ENCODE data around the gene GIPC1. TPM values are rescaled to one million over a fixed set of nuclear protein-coding genes. Genes with fewer than 3 reads are reported as not detected.
"Not testable (repeated sequence)": the region's sequence is repeated elsewhere in the genome, so short reads cannot be mapped to it uniquely, and the experiment has no call there.

Gene GIPC1
- total RNA-seq, 1 experiment from 2014 or later: 140 TPM

- peak; percentile 64 for DNase-seq (ENCODE audit: low read depth)
Observed at GRCh38 chr19:14517840-14518505, 22.0 kb upstream of the GIPC1 start, which contains the start of gene DNAJB1. TSS of gene DNAJB1 (minus strand) at chr19:14518397. CDS start at chr19:14518349, 48 bp downstream.

GRCh38 chr19:14517446-14517839 is 21.5 kb upstream of the GIPC1 start:
- no peak for DNase-seq (ENCODE audit: low read depth)

- DNase-seq (ENCODE audit: low read depth): no peak
Observed at GRCh38 chr19:14516746-14517438, 21.0 kb upstream of the GIPC1 start.

- no peak for DNase-seq (ENCODE audit: low read depth)
Observed at GRCh38 chr19:14516048-14516534, 20.2 kb upstream of the GIPC1 start.

GRCh38 chr19:14515501-14516047 is 19.6 kb upstream of the GIPC1 start:
- no peak for DNase-seq (ENCODE audit: low read depth)

GRCh38 chr19:14514215-14514863 is 18.4 kb upstream of the GIPC1 start:
- DNase-seq (ENCODE audit: low read depth): no peak

- no peak for DNase-seq (ENCODE audit: low read depth)
Observed at GRCh38 chr19:14512406-14512961, 16.6 kb upstream of the GIPC1 start.

DNA sequence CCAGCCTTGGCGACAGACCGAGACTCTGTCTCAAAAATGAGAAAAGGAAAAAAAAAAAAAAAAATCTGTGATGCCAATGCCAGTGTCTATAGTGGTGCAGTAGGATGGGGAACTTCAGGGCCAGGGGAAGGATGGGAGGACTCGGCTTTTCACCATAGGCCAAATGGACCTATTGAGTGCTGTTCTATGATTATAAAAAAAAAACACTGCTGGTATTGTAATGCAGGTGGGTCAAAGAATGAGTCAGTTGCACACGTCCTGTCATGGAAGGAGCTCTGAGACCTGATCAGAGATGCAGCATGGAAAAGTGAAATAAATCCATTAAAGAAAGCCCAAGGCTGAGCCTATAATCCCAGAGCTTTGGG is 15.3 kb upstream of the GIPC1 start:
- DNase-seq (ENCODE audit: low read depth): no peak

- peak; percentile 76 for DNase-seq (ENCODE audit: low read depth)
Observed at GRCh38 chr19:14510311-14511228, 14.6 kb upstream of the GIPC1 start.

DNA sequence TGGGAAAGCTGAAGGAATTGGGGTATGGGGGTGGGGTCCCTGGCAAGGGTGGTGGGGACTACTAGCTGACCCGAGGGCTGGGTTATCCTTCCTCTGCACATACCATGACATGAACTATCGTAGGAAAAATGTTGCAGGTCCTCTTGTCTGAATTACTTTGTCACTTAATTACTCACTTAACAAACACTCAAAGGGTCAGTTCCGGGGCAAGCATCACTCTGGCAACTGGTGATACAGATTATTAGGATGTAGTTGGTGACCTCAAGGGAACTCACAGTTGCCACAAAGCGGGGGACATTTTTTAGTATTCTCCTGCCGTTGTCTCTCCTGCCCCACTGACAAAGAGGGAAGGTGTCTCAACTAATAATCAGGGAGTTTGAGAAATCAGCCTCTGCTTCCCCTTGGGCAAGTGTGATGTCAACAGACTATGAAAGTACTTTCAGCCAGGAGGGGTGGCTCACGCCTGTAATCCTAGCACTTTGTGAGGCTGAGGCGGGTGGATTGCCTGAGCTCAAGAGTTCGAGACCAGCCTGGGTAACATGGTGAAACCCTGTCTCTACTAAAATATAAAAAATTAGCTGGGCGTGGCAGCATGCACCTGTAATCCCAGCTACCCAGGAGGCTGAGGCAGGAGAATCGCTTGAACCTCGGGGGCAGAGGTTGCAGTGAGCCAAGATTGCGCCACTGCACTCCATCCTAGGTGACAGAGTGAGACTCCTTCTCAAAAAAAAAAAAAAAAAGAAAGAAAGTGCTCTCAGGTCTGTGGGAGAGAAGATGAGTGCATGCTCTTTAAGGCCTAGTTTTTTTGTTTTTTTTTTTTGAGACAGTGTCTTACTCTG is 12.0 kb upstream of the GIPC1 start:
- peak; percentile 61 for DNase-seq (ENCODE audit: low read depth)

DNA sequence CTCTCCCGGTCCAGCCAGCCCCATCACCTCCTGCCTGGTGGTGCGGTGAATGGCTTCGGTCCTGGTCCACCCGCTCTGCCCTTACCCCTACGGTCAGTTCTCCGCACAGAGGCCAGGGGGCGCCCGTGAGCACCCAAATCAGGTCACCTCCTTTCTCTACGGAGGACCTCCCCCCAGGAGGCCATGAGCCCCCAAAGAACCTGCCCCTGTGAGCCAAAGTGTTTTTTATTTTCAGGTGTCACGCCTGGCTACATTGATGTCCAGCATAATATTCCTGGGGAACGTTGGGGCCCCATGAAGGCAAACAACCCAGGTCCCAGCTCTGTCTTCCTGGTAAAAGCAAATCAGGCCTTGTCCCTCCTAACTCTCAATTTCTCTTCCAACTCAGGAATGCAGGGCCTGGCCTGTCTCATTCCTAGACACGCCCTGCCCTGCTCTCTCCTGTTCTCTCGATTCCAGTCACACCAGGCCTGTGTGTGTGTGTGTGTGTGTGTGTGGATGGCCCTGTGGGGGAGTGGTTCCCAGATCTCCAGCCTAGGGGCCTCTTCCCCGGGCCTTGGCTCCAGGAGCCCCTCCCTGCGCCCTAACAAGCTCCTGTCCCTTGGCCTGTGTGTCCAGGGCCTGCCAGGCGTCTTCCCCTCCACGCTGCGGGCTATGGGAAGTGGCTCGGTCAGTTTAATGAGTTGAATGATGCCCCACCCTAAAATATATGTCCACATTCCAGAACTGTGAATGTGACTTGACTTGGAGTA is 9.7 kb upstream of the GIPC1 start:
- DNase-seq (ENCODE audit: low read depth): peak; percentile 58

DNA sequence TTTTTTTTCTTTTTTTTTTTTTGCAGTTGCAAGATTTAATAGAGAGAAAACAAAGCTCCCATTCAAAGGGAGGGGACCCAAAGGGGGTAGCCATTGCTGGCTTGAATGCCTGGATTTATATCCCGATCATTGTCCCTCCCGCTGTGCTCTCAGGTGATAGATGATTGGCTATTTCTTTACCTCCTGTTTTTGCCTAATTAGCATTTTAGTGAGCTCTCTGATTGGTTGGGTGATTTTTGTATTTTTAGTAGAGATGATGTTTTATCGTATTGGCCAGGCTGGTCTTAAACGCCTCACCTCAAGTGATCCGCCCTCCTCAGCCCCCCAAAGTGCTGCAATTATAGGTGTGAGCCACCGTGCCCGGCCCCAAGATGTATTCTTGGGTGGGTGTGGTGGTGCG is 8.6 kb upstream of the GIPC1 start:
- not testable (repeated sequence) for DNase-seq (ENCODE audit: low read depth)

GRCh38 chr19:14503285-14503684 is 7.4 kb upstream of the GIPC1 start:
- no peak for DNase-seq (ENCODE audit: low read depth)

- no peak for DNase-seq (ENCODE audit: low read depth)
Observed at GRCh38 chr19:14502334-14503092, 6.6 kb upstream of the GIPC1 start.

GRCh38 chr19:14497228-14497921 is 1.4 kb upstream of the GIPC1 start:
- DNase-seq (ENCODE audit: low read depth): no peak

DNA sequence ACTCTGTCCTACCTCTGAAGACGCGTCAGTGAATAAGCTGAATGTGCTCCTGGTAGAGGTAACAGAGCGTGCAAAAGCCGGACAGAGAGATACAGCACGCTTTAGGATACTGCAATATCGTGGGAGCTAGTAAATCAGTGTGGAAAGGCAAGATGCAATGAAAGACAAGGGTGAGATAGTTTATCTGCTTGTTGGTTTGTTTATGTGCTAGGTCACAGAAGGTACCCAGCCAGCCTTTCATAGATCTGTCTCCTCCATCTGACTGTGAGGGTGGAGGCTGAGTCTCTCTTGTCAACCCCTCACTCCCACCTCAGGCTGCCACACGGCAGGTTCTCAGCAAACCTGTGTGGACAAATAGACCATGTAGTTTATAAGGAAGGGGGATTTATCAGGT is 904 bp upstream of the GIPC1 start:
- DNase-seq (ENCODE audit: low read depth): no peak

GRCh38 chr19:14495672-14496028 is 277 bp downstream of the GIPC1 start:
- no peak for DNase-seq (ENCODE audit: low read depth)

All from LHCN-M2 (cell line).